ENCODE data around the gene CSF1.
"Not testable (repeated sequence)": the region's sequence is repeated elsewhere in the genome, so short reads cannot be mapped to it uniquely, and the experiment has no call there.

The CSF1 gene

GRCh38 chr1:109902204-109902985, 8.3 kb upstream of the CSF1 start:
- DNase-seq (ENCODE audit: low read depth) = no peak

DNA sequence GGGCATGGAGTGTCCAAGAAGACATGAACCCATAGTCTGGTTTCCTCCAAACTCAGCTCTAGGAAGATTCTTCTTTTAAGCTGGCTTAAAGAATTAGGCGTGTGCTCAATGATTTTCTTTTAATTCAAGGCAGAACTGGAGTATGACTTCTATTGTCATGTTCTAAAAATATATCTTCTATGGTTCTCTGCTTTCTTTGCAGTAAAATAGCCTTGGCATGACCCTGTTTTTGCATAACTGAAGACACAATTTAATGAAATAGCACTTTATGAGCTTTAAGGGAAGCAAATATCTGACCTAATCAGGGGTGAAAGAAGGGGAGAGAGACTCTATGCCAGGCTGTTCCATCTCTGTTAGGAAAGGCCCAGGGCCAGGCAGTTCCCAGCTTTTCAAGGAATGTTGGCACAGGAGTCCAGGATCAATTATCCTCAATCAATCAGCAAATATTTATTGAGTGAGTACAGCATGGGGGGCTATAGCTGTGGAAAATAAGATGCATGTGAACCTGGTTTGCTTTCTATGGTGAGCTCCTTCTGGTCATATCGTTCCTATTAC, 7.2 kb upstream of the CSF1 start:
- DNase-seq (ENCODE audit: low read depth) = no peak

DNA sequence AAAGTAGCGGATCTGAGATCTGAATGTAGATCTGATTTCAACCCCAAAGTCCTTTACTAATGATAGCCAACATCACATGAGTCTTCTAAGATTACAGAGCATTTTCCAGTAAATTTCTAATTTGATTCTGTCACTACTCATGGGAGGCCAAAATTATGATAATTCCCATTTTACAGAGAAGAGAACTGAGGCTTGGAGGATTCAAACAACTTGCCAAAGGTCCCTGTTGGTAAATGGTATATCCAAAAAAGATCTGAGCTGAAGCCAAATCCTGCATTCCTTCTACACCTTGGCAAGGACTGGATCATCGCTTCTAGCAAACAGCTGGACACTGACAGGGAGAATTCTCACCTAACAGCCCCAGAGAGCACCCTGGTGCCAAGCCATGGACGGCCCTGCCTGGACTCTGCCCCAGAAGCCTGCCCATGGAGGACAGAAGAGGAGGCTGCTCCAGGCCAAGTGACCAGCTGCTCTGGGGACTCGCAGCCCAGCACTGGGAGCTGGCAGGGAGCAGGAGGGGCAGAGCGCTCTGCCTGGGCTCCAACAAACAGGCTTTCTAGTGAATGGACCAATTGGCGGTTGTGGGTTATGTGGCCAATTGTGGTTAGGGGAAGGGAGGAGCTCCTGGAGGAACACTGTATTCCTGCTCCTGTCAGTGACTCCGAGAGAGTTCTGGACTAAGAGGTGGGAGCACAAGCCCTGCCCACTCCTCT, 6.4 kb upstream of the CSF1 start:
- no peak for DNase-seq (ENCODE audit: low read depth)

- DNase-seq (ENCODE audit: low read depth) = no peak
These were observed 5.2 kb upstream of the CSF1 start for GRCh38 chr1:109905491-109905890.

DNA sequence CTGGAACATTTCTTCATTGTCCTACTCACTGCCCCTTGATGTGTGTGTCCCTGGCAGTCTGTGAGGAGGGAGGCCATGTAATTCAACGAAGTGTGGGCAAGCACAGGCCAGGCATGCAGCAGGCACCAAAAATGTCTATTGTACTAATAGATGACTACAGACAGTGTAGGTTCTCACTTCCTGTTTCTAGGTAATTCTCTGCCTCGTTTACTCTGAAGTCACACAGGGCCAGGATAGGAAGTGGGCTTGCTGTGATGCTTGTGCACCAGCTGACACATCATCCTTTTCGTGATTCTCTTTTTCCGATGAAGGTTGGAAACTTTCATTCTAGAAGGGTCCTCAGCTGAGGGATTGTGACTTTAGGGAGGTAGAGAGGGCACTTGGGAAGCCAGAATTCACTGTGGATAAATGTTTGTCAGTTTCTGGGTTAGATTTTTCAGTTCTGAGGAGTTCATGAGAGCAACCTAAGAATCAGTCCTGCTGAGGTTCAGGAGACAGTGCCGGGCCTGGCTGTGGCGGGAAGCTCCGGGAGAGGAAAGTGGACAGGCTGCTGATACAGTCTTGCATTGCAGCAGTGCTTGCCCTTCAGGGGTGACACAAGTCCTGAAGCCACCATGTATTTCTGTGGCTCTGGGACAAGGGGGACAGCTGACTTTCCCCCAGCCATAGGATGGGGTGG, 4.3 kb upstream of the CSF1 start:
- no peak for DNase-seq (ENCODE audit: low read depth)

GRCh38 chr1:109906839-109907180, 3.8 kb upstream of the CSF1 start:
- DNase-seq (ENCODE audit: low read depth) = no peak

GRCh38 chr1:109907190-109907774, 3.4 kb upstream of the CSF1 start:
- DNase-seq (ENCODE audit: low read depth) = no peak

DNA sequence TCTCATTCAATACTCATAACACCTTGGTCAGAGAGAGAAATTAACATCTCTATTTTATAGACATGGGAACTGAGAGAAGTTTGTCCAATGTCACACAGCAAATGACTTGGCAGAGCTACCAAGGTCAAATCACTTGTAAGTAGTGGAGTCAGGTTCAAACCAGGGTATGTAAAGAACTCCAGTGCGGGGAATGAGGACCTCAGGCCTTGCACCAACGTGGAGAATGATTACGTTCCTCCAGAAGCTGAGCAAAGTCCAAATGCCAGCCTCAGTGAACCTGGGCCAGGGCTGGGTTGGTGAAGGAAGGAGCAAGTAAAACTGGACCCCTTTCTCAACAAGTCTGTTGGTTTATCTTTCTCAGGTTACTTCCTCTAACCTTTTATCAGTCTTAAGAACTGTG, 1.8 kb upstream of the CSF1 start:
- no peak for DNase-seq (ENCODE audit: low read depth)

DNA sequence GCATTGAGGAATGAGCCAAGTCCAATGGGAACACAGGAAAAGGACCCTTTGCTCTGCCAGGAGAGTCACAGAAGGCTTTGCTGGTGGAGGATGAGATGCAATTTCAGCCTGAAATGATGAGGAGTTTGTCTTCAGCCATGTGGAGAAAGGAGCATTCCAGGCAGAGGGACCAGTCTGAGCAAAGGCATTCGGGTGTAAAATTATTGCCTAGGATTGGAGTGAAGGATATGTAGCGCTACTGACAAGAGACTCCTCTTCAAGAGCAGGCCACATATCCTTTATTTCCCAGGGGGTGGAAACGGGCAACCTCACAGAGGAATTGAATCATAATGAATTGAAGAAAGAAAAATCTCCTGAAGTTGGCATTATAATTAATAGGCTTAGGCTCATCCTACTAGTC, 1.1 kb upstream of the CSF1 start:
- no peak for DNase-seq (ENCODE audit: low read depth)

DNA sequence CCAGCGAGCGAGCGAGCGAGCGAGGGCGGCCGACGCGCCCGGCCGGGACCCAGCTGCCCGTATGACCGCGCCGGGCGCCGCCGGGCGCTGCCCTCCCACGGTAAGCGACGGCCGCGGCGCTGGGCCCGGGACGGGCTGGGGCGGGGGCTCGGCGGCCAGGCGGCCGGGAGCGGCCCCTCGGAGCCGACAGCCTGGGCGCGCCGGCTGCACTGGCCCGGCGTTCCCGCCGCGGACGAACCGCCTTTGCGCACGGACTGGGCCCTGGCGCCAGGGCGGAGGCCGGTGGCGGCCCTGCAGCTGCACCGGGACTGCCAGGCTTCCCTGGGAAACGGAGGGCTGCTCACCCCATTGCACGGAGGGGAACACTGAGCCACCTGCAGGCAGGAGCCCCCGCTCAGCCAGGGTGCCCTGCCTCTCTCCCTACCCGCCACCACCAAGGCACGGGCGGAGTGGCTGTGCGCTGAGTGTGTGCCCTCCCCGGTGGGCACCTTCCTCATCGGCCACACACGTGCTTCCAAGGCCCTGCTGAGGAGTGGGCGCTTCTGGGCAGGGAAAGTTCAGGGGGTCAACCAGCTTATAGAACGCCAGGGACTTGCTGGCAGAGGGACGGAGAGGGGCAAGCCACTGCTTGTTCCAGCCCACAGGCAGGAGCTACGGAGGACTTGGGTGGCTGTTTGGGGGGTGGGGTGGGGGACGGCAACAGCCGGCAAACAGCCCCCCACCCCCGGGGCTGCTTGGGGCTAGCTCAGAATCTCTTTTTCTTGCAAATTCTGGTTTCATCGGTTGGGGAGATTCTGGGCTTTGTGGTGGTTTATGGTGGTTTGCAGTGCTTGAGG, 532 bp downstream of the CSF1 start:
- DNase-seq (ENCODE audit: low read depth) = no peak

- no peak for DNase-seq (ENCODE audit: low read depth)
These were observed 1.7 kb downstream of the CSF1 start for GRCh38 chr1:109912214-109912861.

- DNase-seq (ENCODE audit: low read depth) = no peak
These were observed 2.2 kb downstream of the CSF1 start for GRCh38 chr1:109912873-109913272.

DNA sequence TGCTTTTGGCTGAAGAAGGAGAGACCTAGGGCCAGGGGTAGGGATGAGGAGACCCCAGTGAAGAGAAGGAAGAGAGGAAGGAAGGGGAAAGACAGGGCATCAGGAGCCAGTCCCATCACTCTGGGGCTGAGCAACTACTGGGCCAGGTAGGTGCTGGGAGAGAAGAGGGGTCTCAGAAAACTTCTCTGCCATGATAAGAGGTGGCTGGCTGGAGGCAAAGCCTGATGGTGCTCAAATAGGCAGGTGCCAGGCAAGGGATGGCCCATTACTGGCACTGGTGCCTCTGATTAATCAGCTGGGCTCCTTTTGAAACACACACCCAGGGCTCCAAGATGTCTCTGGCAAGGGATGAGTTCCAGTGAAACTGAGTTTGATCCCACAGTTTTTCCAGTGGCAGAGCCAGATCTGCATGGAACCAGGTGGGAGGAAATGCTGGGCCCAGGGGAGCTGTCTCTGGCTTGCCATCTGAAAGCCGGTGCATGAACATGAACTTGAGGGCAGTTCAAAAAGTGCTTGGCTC, 2.8 kb downstream of the CSF1 start:
- DNase-seq (ENCODE audit: low read depth) = no peak

DNA sequence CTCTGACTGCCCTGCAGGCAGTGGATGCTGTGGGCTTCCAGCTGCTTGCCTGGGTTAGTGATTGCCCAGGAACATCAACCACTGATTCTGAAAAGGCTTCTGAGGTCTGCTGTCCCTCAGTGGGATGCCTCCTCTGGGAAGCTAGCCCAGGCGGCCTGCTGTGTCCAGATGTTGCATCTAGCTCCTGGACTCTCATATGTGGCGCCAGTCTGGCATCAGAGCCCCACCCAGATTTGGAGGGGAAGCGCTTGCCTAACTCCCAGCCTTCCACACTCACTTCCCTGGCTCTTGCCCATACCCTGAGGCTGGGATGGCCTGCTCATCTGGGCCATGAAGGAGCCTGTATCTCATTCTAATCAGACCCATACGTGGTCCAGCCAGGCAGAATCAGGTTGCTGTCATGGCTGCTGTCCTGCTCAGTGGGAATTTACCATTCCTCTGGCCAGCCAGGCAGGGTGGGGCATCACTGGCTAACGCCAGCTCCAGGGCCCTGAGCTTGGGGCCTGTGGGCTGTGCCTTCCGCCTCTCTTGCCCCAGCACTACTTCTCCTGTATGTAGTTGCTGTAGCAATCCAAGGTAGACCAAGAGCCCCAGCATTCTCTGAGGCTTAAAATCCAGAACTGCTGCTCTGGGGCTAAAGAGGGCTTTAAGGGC, 4.1 kb downstream of the CSF1 start:
- no peak for DNase-seq (ENCODE audit: low read depth)

DNA sequence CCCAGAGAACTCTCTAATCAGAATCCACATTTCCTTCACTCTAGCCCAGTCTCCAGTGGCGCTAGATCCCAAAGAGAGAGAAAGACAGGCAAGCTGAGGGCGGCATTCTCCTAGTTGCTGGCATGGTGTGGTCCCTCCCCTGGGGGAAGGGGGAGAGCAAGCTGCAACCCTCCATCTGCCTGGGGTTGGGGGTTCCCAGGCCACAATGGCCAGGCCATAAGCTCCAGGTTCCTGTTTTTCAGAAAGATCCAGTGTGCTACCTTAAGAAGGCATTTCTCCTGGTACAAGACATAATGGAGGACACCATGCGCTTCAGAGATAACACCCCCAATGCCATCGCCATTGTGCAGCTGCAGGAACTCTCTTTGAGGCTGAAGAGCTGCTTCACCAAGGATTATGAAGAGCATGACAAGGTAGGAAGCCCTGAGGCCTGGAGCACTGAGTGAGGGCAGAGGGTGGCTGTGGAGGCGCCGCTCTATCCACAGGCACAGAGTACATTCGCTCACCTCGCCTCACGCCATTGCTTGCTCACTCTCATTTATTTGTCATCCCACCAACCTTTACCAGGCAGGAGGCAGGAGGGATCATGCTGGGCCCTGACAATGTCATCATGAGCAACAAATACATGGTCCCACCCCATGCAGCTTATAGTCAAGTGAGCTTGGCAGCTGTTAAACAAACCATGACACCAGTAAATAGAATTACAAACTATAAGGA, 6.6 kb downstream of the CSF1 start:
- DNase-seq (ENCODE audit: low read depth) = no peak

DNA sequence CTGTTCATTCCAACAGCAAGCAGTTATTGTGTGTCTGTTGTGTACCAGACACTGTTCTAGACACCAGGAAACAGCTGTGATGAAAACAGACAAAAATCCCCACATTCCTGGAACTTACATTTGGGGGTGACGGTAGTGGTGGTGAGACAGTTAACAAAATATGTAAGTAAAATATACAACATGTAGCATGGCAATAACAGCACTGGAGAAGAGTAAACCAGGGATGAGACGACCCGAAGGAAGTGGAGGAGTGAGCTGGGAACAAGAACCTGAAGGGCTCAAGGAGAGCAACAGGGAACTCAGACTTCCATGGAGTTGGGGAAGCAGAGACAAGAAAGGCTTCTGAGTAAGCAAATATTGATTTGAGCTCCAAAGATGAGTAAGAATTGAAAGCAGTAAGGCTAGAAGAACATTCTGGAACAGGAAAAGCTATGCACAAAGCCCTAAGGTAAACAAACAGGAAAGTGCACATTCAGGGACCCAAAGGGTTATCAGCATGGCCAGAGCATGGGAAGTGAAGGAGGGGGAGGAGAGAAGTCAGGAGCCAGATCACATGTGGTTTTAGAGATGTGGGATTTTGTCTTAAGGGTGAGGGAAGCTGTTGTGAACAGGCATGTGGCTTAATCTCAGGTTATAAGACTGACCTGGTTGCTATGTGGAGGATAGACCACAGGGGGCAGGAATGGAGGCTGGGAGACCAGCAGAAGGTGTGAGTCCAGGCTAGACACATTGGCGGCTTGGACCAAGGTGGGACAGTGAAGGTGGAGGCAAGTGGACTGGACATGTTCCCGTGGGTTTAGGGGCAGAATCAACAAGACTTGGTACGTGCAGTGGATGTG, 7.3 kb downstream of the CSF1 start:
- DNase-seq (ENCODE audit: low read depth) = no peak

DNA sequence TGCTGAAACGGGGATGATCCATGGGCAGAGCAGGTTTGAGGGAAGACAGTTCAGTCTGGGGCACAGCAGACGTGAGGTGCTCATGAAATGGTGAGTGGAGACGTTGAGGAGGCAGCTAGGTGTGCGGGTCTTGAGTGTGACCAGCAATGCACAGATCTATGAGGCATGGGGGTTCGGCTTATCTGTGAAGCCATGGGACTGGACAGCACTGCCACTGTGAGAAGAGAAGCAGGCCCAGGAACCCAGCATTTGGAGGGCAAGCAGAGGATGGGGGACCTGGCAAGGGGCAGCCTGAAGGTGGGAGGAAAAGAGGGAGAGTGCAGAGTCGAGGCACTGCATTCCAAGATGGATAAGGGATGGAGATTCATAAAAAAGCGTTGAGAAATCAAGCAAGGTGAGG, 8.0 kb downstream of the CSF1 start:
- DNase-seq (ENCODE audit: low read depth) = no peak

DNA sequence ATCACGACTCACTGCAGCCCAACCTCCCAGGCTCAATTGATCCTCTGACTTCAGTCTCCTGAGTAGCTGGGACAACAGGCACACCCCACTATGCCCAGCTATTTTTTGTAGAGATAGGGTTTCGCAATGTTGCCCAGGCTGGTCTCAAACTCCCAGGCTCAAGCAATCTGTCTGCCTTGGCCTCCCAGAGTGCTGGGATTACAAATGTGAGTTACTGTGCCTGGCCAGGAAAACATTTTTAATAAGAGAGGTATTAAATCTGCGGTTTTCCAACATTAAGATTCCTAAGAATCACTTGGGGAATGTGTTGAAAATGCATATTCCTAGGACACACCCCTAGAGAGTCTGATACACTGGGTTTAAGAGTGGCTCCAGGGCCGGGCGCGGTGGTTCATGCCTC, 8.7 kb downstream of the CSF1 start:
- DNase-seq (ENCODE audit: low read depth) = no peak

DNA sequence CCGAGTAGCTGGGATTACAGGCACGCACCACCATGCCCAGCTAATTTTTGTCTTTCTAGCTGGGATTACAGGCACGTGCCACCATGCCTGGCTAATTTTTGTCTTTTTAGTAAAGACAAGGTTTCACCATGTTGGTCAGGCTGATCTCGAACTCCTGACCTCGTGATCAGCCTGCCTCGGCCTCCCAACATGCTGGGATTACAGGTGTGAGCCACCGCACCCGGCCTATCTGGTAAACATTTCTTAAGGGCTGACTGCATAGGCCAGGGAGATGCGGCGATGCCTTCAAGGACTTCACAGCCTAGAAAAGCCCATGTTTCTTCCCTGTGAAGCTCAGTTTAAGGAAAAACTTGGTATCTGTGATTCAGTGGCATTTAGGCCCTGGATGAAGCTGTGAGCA, 9.7 kb downstream of the CSF1 start:
- not testable (repeated sequence) for DNase-seq (ENCODE audit: low read depth)
